HUDEP-2 (cell line): Measurements from ENCODE around the gene ACTG2.
"Not testable (repeated sequence)": the region's sequence is repeated elsewhere in the genome, so short reads cannot be mapped to it uniquely, and the experiment has no call there.

Source experiments
- DNase-seq, 76 experiments: peaks; one replicate each; lab custom pipeline; 2025; ENCODE audit not compliant: unreplicated experiment in 76 of 76; lab: John Stamatoyannopoulos, UW

ACTG2 gene

GRCh38 chr2:73931531-73932500, 39.0 kb downstream of the ACTG2 start:
- DNase-seq = no peak

- no peak for DNase-seq
Observed at GRCh38 chr2:73933194-73933593, 40.4 kb downstream of the ACTG2 start.

GRCh38 chr2:73935641-73936040, 42.8 kb downstream of the ACTG2 start:
- no peak for DNase-seq

- DNase-seq = no peak
Observed at GRCh38 chr2:73937103-73937885, 44.5 kb downstream of the ACTG2 start.

GRCh38 chr2:73937899-73938298, 45.1 kb downstream of the ACTG2 start:
- no peak for DNase-seq

GRCh38 chr2:73938718-73939352, 46.0 kb downstream of the ACTG2 start:
- DNase-seq = no peak

GRCh38 chr2:73939419-73939818, 46.6 kb downstream of the ACTG2 start:
- DNase-seq = peak in 10 of 76 experiments; percentile 1 to 16 (median 10)

- not testable (repeated sequence) for DNase-seq
Observed at GRCh38 chr2:73940066-73940465, 47.3 kb downstream of the ACTG2 start.

- no peak for DNase-seq
Observed at GRCh38 chr2:73942664-73943063, 49.9 kb downstream of the ACTG2 start.

GRCh38 chr2:73944714-73945113, 51.9 kb downstream of the ACTG2 start:
- DNase-seq = no peak

GRCh38 chr2:73946215-73946614, 53.4 kb downstream of the ACTG2 start:
- no peak for DNase-seq

- no peak for DNase-seq
Observed at GRCh38 chr2:73946666-73947065, 53.9 kb downstream of the ACTG2 start.

- DNase-seq = no peak
Observed at GRCh38 chr2:73947412-73948018, 54.7 kb downstream of the ACTG2 start.

GRCh38 chr2:73949802-73950201, 57.0 kb downstream of the ACTG2 start:
- no peak for DNase-seq

- no peak for DNase-seq
Observed at GRCh38 chr2:73952499-73953446, 60.0 kb downstream of the ACTG2 start.

GRCh38 chr2:73956218-73956865, 63.5 kb downstream of the ACTG2 start:
- DNase-seq = no peak

GRCh38 chr2:73961274-73961673, 68.5 kb downstream of the ACTG2 start:
- no peak for DNase-seq

- no peak for DNase-seq
Observed at GRCh38 chr2:73961823-73962615, 69.2 kb downstream of the ACTG2 start.
